HUES48 (cell line): ENCODE measurements around the gene SIMC1.

Source experiments
- H3K27ac ChIP-seq: one replicate; pipeline ENCODE4 v1.7.0; 2013; ENCODE audit warnings: low read depth, low read length, inconsistent platforms
- H3K27me3 ChIP-seq: 2 replicates; pipeline ENCODE4 v1.6.1; 2013; ENCODE audit warnings: mild to moderate bottlenecking, low read length; ENCODE audit not compliant: control insufficient read depth, insufficient read depth
- H3K36me3 ChIP-seq: 2 replicates; pipeline ENCODE4 v1.6.1; 2013; ENCODE audit warnings: low read length; ENCODE audit not compliant: control insufficient read depth, insufficient read depth
- H3K4me1 ChIP-seq: 2 replicates; pipeline ENCODE4 v1.6.1; 2013; ENCODE audit warnings: mild to moderate bottlenecking, low read length; ENCODE audit not compliant: control insufficient read depth, insufficient read depth
- H3K4me3 ChIP-seq: 2 replicates; pipeline ENCODE4 v1.5.1; 2013; ENCODE audit warnings: mild to moderate bottlenecking, low read depth, low read length
- H3K9ac ChIP-seq: 2 replicates; pipeline ENCODE4 v1.6.1; 2013; ENCODE audit warnings: mild to moderate bottlenecking, low read depth, low read length, moderate library complexity
- H3K9me3 ChIP-seq: 2 replicates; pipeline ENCODE4 v1.6.1; 2013; ENCODE audit warnings: low read length; ENCODE audit not compliant: control insufficient read depth, insufficient read depth

Gene SIMC1

DNA sequence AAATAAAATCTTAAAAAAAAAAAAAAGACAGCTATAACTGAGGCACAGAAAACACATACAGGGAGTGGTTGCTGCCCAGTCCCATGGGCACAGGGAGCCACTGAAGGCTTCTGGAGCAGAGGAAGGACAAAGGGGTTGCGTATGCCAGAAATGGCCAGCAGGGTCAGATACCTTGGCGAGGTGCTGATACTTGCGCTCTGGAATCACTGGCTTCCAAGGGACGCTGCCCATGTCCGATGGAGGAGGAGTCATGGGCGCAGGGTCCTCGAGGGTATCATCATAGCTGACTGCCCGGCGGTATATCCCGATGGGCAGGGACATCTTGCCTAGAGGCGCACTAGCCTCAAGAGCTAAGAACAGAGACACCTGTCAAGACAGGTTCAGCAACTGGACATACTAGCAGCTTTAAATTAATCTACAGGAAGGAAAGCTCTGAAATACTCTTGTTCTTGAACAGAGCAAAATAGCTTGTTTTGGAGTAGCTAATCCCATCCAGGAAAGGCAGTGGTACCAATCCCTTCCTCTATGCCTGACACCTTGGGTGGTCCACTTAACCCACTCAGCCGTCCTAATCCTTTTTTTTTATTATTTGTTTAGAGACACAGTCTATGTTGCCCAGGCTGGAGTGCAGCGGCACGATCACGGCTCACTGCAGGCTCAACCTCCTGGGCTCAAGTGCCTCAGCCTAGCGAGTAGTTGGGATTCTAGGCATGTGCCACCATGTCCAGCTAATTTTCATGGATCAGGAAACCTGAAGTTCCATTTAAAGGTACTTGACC, 117.4 kb downstream of the SIMC1 start:
- Histone ChIP-seq H3K4me1 (no peaks in the 10 kb centered on the region), H3K9ac (no peak overlapping the region), H3K27me3 (no peaks in the 10 kb centered on the region), H3K4me3 (no peak overlapping the region), H3K9me3 (no peaks in the 10 kb centered on the region), H3K27ac (no peak overlapping the region), H3K36me3 (peaks cover 81% of the 10 kb centered on the region)

DNA sequence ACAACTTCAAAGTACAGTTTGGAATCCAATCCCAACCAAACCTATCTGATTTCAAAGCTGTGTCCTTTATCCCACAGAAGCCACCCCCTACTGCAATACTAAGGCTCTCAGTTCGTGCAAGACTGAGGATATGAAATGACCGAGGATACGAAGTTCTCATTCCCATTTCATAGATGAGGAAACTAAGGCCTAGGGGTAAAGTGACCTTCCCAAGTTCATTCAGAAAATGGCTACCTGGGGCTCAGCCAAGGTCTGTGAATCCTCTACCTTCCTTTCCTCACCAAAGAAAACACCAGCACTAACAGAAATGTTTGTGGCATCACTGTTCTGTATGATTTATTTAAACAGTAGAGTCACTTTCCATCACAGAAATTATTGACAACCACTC, 117.9 kb downstream of the SIMC1 start:
- H3K4me1 ChIP-seq: no peaks in the 10 kb centered on the region
- no peaks in the 10 kb centered on the region for H3K27me3 ChIP-seq
- H3K9ac ChIP-seq: no peak overlapping the region
- H3K9me3 ChIP-seq: no peaks in the 10 kb centered on the region
- H3K36me3 ChIP-seq: peaks cover 77% of the 10 kb centered on the region
- H3K27ac ChIP-seq: no peak overlapping the region
- no peak overlapping the region for H3K4me3 ChIP-seq

DNA sequence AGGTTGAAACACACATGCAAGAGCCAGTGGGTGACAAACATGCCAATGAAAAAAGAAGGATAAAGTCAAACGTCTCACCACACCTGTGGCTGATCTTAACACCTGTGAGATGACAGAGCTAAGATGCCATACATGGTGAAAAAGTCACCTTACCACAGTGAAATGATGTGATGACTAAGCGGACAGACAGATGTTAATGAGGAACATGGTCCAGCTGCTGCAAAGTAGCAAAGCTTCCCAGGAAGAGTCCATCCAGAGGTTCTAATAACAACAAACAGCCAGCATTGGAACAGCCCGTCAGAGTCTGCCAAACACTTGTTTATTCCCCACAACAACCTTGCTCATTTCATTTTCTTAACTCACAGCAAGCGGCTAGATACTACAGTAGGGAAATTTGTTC, 121.4 kb downstream of the SIMC1 start:
- Histone ChIP-seq H3K9me3 (no peaks in the 10 kb centered on the region), H3K36me3 (peaks cover 43% of the 10 kb centered on the region), H3K9ac (no peak overlapping the region), H3K4me3 (no peak overlapping the region), H3K27ac (no peak overlapping the region), H3K27me3 (peaks cover 20% of the 10 kb centered on the region), H3K4me1 (no peaks in the 10 kb centered on the region)

DNA sequence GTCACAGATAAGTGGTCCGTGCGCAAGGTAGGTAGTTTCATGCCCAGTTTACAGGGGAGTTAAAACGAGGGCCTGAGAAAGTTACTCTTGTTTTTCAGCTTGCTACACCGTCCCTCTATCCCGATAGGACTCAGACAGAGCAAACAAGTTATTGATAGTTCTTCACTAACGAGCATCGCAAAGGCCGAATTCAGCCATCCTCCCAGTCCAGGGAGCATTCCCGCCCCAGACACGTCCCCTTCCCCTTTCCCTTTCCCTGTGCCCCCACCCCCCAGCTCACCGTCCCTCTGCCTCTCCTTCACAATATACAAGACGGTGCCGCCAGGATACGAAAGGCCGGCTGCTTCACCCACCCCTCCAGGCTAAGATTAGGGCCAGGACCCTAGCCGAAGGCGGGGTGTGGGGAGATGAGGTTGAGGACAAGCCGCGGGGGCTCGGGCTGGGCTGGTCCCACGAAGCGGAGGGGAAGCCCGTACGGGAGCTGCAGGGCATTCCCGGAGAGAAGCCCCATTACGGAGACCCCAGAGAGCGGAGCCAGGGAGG, 122.7 kb downstream of the SIMC1 start:
- Histone ChIP-seq H3K36me3 (peaks cover 31% of the 10 kb centered on the region), H3K27me3 (peaks cover 32% of the 10 kb centered on the region), H3K4me1 (no peaks in the 10 kb centered on the region), H3K9me3 (no peaks in the 10 kb centered on the region), H3K4me3 (peak overlapping the region; percentile 98), H3K27ac (peak overlapping the region; percentile 90), H3K9ac (peak overlapping the region; percentile 94)

DNA sequence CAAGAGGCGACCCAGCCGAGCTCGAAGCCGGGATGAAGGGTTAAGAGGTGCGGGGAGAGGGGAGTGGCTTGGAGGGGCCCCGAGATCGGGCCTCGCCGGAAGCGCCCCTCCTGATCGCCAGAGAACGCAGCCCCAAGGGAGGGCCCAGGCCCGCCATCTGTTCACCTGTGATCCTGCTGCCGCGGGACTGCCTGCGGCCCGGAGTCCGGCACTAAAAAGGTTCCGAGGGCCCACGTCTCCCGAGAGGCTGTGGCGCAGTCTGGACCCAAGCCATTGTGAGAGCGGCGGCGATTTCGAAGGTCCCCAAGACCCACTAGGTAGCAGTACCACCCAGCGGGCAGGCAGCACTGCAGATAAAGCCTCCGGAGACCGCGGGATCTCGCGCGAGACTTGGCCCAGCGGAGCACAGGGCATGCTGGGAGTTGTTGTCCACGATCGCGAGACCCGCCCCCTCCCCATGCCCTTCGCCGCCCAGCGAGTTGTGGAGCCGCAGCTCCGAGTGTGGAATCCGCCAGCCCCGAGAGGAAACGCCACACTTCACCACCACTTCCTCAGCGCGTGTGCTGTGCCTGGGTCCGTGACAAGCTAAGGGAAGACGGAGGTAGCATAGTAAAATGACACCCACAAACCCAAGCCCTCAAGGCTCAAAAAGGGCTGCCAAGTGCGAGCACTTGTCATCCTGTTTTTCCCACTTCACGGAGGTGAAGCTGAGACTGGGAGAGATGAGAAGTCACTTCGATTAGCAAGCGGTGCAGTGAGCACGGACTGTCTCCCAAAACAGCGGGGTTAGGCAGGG, 123.4 kb downstream of the SIMC1 start, which contains the start of gene KIAA1191:
KIAA1191 (minus strand) TSS at position 328 of the 796 bp plus-strand sequence. CDS start 2,256 bp downstream, outside the sequence.
- peak within 1 kb of the TSS; percentile 94 for H3K9ac ChIP-seq
- H3K4me1 ChIP-seq: no peaks in the 10 kb centered on the region
- H3K27me3 ChIP-seq: peaks cover 38% of the 10 kb centered on the region
- H3K9me3 ChIP-seq: no peaks in the 10 kb centered on the region
- H3K27ac ChIP-seq: peak within 1 kb of the TSS; percentile 90
- peak within 1 kb of the TSS; percentile 98 for H3K4me3 ChIP-seq
- peaks cover 24% of the 10 kb centered on the region for H3K36me3 ChIP-seq

DNA sequence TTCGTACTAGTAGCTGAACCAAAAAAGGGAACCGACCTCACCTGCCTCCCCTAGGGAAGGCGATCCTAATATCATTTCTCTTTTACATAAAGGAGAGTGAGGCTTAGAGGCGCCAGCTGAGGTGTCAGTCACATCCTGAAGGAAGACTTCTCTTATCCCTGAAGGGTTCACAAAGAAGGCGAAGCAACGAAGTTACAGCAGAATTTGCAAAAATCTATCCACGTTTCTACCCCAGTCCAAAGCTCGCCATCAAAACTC, 123.9 kb downstream of the SIMC1 start:
- Histone ChIP-seq H3K4me1 (no peaks in the 10 kb centered on the region), H3K9me3 (no peaks in the 10 kb centered on the region), H3K27ac (no peak overlapping the region), H3K36me3 (peaks cover 20% of the 10 kb centered on the region), H3K9ac (peak overlapping the region; percentile 94; the same call in 1 of the 2 replicates), H3K4me3 (peak overlapping the region; percentile 98), H3K27me3 (peaks cover 42% of the 10 kb centered on the region)

DNA sequence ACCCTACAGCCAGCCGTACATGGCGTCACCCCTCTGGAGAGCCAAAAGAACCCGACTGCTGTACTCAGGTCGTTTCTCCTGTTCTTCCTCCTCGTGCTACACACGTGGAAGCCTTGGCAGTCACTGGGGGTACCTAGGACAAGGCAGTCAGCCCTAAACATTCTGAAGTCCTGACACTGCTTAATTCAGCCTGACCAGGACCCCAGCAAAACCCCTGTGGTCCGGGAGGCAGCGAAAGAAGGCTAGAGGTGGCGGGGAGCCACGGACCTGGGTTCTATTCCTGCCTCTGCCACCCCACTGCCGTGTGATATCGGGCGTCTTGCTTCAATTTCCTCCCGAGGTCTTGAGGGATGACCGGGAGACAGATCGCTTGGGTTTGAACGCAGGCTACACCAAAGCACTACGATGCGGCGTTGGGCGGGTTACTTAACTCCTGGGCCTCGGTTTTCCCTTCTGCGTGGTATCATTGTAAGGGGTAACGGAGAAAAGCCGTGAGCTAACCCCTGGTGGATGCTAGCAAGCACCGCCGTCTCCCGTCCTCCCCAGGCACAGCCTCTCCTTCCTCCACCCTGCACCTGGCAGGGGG, 126.6 kb downstream of the SIMC1 start:
- H3K4me3 ChIP-seq: peak overlapping the region; percentile 72
- no peak overlapping the region for H3K9ac ChIP-seq
- H3K36me3 ChIP-seq: peaks cover 3% of the 10 kb centered on the region; the same call in 1 of the 2 replicates
- H3K27me3 ChIP-seq: peaks cover 42% of the 10 kb centered on the region
- H3K27ac ChIP-seq: no peak overlapping the region
- H3K4me1 ChIP-seq: no peaks in the 10 kb centered on the region
- H3K9me3 ChIP-seq: no peaks in the 10 kb centered on the region

DNA sequence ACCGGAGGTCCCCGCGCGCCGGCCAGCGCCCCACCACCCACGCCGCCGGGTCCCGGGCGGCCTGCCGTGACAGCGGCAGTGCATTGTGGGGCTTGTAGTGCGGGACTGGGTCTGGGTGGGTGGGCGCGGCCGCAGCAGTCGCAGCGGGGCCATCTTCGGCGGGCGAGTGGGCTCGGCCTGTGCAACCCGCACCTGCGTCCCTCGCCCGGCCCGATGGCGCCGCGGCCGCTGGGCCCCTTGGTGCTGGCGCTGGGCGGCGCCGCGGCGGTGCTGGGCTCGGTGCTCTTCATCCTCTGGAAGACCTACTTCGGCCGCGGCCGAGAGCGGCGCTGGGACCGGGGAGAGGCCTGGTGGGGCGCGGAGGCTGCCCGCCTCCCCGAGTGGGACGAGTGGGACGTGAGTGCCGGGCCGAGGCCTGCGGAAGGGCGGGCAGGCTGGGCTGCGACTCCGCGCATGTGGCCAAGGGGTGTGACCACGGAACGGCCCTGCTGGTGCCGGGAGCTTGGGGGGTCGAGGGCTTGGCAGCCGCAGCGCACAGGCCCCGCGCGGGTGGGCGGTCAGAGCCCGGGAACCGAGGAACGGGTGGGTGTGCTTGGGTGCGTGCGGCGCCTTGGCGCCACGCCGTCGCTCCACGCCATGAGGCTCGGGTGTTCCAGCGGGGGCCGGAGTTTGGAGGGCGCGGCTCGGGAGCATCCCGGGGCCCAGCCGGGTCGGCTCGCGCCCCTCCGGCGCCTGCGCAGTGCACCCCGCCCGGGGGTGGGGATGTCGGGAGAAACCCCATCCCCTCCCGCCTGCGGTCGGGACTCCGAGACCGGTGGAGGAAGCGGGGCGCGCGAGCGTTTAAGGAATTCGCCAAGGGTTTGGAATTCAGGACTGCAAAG, 127.4 kb downstream of the SIMC1 start, which contains the start of gene ARL10:
ARL10 (plus strand) TSS at position 137 of the 881 bp plus-strand sequence; CDS start at position 214, 77 bp downstream.
- H3K36me3 ChIP-seq: peaks cover 7% of the 10 kb centered on the region; the same call in 1 of the 2 replicates
- peak within 1 kb of the TSS; percentile 72 for H3K4me3 ChIP-seq
- no peaks in the 10 kb centered on the region for H3K4me1 ChIP-seq
- H3K9me3 ChIP-seq: no peaks in the 10 kb centered on the region
- H3K9ac ChIP-seq: peak within 1 kb of the TSS; percentile 11; the same call in 1 of the 2 replicates
- peaks cover 42% of the 10 kb centered on the region for H3K27me3 ChIP-seq
- no peak within 1 kb of the TSS for H3K27ac ChIP-seq

DNA sequence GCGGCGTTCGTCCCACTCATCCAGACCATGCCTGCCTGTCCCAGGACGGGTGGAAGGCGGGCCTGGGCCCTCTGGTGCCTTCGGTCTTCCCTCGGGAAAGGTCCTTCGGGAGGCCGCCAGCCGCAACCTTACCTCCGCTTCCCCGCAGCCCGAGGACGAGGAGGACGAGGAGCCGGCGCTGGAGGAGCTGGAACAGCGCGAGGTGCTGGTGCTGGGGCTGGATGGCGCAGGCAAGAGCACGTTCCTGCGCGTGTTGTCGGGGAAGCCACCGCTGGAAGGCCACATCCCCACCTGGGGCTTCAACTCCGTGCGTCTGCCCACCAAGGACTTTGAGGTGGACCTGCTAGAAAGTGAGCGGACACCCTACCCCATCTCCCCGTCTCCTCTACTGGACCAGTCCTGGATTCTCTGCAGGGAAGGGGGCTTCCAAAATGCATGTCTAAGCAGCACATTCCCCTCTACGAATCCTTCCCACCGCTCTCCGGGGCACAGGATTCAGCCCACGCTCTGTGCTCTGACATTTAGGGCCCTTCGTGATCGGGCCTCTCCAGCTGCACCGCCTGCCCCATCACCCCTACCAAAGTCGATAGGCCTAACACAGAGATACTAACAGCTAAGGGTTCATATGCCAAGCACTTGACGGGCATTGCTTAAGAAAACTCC, 128.1 kb downstream of the SIMC1 start:
- Histone ChIP-seq H3K4me3 (peak overlapping the region; percentile 72), H3K27me3 (peaks cover 42% of the 10 kb centered on the region), H3K9ac (peak overlapping the region; percentile 11; the same call in 1 of the 2 replicates), H3K36me3 (peaks cover 9% of the 10 kb centered on the region; the same call in 1 of the 2 replicates), H3K27ac (no peak overlapping the region), H3K4me1 (no peaks in the 10 kb centered on the region), H3K9me3 (no peaks in the 10 kb centered on the region)

DNA sequence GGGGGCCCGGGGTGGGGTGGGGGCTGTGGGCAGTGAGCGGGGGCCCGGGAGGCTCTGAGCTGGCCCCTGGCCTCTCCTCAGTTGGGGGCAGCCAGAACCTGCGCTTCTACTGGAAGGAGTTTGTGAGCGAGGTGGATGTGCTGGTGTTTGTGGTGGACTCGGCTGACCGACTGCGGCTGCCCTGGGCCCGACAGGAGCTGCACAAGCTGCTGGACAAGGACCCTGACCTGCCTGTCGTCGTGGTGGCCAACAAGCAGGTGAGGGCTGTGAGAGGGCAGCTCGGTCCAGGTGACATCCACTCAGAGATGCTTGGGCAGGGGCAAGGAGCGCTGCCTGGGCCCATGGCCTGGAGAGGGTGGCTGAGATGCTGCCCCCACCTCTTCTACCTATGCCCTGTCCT, 130.5 kb downstream of the SIMC1 start:
- Histone ChIP-seq H3K9ac (no peak overlapping the region), H3K4me1 (no peaks in the 10 kb centered on the region)

More for the DNA sequence above, 130.5 kb downstream of the SIMC1 start:
- Histone ChIP-seq H3K4me3 (no peak overlapping the region), H3K36me3 (peaks cover 15% of the 10 kb centered on the region; the same call in 1 of the 2 replicates), H3K9me3 (no peaks in the 10 kb centered on the region), H3K27ac (no peak overlapping the region), H3K27me3 (peaks cover 26% of the 10 kb centered on the region)
